HG03575 (cell line): ENCODE results near the gene ITPR2.
"Not testable (repeated sequence)": the region's sequence is repeated elsewhere in the genome, so short reads cannot be mapped to it uniquely, and the experiment has no call there.

Experiments used
- ATAC-seq: cut with Tn5 transposase; IDR thresholded peaks from one replicate; pipeline ENCODE4 v1.9.1; 2021; ENCODE audit not compliant: unreplicated experiment, insufficient number of reproducible peaks, low FRiP score; ENCODE audit errors: extremely low read depth

ITPR2 gene

GRCh38 chr12:26832822-26833742 is at the start of gene ITPR2:
ITPR2 (minus strand) TSS chr12:26833194; CDS start chr12:26832781, 413 bp downstream.
- ATAC-seq: no peak

- no peak for ATAC-seq
Observed at GRCh38 chr12:26880625-26881024, 47.6 kb upstream of the ITPR2 start.

- no peak for ATAC-seq
Observed at GRCh38 chr12:26878661-26879119, 45.7 kb upstream of the ITPR2 start.

GRCh38 chr12:26874501-26875296 is 41.7 kb upstream of the ITPR2 start:
- ATAC-seq: peak; percentile 51

DNA sequence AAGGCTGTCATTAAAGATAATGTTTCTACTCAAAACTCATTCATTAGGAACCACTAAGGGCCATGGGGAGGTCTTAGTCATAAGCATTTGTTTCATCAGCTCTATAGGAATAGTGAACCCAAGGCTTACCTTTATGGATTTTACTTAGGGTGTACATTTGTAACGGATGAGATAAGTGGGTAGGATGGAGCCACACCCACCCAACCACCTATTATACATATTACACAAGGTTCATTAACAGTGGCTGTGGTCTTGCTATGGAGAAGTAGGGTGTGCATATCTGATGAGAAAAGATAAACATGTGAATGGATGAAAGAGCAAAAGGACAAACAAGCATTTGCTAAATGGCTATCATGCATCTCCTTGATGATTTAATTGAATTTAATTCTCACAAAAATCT is 39.6 kb upstream of the ITPR2 start:
- ATAC-seq: no peak

- ATAC-seq: no peak
Observed at GRCh38 chr12:26871985-26872384, 39.0 kb upstream of the ITPR2 start.

DNA sequence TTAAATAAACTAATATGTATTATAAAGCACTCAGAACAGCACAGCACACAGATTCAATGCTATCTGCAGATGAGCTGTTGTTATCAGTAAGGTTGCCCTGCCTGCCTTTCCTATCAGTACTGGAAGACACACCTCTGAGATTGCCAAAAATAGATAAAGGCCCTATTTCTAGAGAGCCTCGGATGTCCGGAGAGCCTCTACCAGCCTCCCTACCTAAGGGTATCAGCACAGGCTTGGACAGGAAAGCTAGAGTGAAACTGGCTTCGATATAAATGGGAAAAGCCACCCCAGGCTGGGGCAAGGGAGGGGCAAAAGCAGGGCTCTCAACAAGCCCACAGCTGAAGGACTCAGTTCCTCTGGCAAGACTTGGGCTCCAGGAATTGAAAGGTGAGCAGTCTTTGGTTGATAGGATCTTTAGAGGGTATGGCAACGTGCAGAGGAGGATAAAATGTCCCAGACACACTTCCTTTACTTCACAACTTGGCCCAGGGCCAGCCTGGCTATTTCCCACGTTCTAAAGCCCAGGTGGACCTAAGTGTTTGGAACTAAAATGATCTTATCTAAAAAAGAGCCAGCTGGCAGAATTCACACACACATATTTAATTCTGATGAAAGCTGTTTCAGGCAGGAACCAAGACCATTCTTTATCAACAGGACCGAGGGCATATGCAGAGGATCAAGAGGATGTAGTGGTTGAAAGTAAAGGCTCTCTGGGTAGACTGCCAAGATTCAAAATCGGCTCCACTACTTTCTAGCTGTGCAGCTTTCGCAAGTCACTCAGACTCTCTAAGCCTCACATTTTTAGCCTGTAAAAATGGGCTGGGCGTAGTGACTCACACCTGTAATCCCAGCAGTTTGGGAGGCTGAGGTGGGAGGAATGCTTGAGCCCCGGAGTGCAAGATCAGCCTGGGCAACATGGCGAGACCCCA is 37.8 kb upstream of the ITPR2 start:
- no peak for ATAC-seq

GRCh38 chr12:26869908-26870459 is 37.0 kb upstream of the ITPR2 start:
- no peak for ATAC-seq

DNA sequence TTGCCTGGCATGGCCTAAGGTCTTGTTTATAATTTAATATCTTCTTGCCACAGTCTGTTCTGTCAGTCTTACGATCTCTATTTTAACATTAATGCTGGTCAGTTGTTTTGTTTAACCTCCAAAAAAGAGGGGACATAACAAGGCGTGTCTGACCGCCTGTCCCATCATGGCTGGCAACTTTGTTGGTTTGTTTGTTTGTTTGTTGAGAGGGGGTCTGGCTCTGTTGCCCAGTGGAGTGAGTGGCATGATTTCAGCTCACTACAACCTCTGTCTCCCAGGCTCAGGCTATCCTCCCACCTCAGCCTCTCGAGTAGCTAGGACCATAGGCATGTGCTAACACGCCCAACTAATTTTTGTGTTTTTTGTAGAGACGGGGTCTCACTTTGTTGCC is 36.1 kb upstream of the ITPR2 start:
- ATAC-seq: no peak

DNA sequence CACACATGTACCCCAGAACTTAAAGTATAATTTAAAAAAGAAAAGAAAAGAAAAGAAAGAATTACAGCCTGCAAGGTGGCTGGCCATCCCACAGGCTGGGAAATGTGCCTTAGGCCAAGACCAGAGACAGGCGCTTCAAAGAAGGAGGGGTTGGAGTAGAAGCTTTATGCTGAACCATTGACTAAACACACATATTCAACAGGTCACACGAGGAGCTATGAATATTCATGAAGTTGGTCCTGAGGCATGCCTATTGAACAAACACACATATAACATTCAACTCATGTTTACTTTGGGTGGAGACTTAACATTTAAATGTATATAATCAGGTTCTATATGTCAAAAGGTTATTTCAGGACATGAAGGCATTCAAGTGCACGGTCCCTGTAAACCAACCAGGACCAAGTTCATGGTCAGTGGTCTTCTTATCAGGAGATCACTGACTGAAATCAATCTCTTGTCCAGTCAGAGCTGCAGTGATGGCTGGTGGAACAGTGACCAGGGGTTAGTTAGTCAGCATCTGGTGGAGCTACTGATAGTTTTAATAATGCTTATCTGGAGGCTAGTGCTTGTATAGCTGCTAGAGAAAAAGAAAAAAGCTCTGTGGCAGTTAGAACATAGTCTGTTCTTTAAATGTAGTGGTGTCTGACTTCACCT is 35.6 kb upstream of the ITPR2 start:
- no peak for ATAC-seq

GRCh38 chr12:26867080-26867479 is 34.1 kb upstream of the ITPR2 start:
- ATAC-seq: peak; percentile 75

DNA sequence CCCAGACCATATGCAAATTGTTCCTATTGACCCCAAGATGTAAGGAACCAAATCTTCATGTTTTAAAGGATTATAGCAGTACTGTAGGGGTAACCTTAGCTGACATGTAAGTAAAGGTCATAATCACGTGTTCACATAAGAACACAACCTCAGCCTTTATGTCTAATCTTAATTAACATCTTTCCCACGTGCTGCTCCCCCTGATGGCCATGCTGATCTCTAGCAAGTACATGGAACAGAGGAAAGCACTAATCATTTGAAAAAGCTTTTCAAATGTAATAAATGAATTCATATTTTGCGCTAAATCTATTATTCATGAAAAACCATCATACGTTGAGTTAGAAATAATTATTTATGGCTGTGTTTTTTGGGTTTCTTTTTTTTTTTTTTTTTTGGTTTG is 30.5 kb upstream of the ITPR2 start:
- ATAC-seq: no peak

DNA sequence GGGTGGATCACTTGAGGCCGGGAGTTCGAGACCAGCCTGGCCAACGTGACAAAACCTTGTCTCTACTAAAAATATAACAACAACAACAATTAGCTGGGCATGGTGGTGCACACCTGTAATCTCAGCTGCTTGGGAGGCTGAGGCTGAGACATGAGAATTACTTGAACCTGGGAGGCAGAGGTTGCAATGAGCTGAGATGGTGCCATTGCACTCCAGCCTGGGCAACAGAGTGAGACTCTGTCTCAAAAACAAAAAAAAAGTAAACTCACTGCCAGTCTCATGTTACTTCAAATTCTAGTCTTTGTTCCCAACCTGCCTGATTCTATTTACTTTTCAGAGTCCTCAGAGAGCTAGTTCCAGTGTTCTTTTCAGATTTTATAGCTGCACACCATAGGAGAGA is 29.8 kb upstream of the ITPR2 start:
- ATAC-seq: not testable (repeated sequence)

GRCh38 chr12:26861690-26862089 is 28.7 kb upstream of the ITPR2 start:
- no peak for ATAC-seq

GRCh38 chr12:26857465-26858176 is 24.6 kb upstream of the ITPR2 start:
- ATAC-seq: no peak

DNA sequence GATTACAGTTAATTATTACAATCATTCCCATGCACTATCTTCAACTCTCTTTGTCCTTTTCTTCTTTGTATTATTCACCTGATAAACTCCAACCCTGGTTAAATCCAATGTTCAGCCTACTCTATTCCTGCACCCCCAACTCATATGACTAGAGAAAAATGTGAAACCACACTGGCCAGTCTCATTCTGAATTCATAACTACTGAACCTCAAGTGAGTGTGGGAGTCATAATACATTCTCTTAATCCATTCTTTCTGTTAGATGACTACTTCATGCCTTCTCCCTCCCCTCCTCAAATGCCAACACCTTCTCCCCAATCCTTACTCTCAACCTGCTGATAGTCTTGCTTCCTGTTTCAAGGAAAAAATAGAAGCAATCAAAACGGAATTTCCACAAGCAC is 22.3 kb upstream of the ITPR2 start:
- ATAC-seq: no peak

GRCh38 chr12:26854031-26854390 is 21.0 kb upstream of the ITPR2 start:
- ATAC-seq: no peak
